Activated T-cell treated with anti-CD3 and anti-CD28 coated beads for 1 hour (primary cell): Measurements from ENCODE around the gene DGCR6L.
"Not testable (repeated sequence)": the region's sequence is repeated elsewhere in the genome, so short reads cannot be mapped to it uniquely, and the experiment has no call there.

Experiments used
- DNase-seq: peaks from one replicate; pipeline ENCODE4 v3.0.0-alpha.2; 2020; ENCODE audit warnings: low read depth

Gene DGCR6L

DNA sequence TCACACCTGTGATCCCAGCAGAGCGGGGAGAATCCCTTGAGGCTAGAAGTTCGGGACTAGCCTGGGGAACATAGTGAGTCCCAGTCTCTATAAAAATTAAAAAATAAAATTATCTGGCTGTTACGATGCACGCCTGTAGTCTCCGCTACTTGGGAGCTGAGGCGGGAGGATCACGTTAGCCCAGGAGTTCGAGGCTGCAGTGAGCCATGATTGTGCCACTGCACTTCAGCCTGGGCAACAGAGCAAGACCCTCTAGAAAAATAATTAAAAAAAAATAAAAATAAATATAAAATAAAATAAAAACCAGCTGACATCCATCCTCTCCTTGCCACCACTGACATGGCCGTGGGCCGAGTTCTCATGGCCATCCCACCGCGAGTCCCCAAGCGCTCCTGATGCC lies 44.0 kb downstream of the DGCR6L start:
- DNase-seq, result no peak

DNA sequence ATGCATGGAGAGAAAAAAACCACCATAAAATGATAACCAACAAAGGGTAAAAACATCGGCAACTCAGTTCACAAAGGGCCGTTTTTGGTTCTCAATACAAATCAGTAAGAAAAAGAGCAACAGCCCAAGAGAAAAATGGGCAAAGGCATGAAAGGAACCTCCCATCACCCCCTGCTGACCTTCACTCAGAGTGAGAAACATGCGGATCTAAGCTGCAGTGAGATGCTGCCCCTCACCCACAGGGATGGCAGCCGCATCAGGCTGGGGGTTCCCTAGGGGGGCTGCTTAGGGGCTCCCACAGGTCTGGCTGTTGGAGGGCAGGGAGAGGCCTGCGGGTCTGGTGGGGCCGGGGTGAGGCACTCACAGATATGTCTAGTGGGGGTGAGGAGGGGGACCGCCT lies 44.5 kb downstream of the DGCR6L start:
- not testable (repeated sequence) for DNase-seq

DNA sequence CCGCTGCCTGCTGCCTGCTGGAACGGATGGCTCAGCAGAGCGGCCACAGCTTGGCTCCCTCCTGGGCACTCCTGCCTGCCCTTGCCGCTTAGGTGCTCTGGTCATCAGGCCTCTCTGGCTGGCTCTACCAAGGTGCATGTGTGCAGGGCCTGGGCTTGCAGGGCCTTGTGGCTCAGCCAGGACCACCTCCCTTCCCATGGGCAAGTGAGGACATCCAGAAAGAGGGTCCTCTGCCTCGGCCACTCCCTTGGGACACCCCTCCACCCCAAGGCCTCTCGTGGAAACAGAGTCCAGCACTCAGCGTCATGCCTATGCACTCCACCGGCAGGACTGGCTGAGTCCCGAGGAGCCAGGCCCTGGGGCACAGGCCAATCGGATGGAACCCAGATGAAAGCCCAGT lies 45.5 kb downstream of the DGCR6L start:
- not testable (repeated sequence) for DNase-seq

DNA sequence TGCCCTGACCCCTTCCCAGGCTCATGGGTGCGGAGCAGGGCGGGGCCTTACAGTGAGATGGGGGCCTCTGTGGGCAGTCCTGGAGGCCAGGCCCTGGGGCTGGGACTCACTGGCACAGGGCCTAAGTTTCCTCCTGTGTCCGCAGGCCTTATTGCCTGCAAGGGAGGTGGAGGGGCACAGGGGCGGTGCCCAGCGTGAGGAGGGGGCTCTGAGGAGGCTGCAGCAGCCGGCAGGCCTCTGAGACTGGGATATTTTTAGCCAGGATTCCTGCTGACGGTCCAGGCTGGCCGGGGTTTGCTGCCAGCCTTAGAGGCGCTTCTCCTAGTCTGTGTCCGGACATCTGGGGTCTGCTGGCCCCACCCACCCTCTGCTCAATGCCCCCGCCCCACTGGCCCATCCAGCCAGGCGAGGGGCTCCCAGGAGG lies 46.1 kb downstream of the DGCR6L start:
- no peak for DNase-seq

DNA sequence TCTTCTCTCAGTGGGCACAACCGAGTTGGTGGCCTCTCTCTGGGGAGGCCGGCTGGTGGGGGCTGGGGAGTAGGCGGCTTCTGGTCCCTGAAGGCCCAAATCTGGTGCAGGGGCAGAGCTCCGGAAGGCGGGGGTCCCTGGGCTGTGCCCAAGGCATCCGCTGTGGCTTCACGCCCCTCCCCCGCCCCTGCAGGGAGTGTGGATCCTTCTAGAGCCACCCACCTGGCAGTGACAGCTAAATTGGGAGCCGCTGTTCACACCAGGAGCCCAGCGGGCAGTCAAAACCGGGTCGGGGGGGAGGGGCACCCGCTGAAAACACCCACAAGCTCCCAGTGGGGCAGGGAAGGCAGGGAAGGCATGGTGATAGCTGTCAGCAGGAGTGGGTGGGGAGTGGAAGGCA lies 47.2 kb downstream of the DGCR6L start:
- DNase-seq, result no peak

DNA sequence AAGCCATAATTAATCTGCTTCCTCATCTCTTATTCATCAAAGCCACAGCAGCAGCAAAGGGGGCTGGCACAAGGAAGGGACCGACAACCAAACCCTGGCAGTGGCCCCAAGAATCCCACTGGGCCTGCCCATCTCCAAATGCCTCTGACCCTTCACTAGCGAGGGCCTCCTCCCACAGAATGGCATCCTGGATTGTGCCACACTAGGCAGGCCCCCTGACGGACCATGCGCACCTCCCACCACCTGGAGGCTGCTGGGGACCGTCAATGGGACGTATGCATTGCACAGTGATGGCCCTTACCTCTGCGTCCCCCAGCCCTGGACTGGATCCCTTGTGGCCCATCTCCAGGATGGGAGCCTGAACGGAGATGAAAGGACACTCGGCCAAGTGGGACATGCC lies 47.7 kb downstream of the DGCR6L start:
- DNase-seq, result no peak

DNA sequence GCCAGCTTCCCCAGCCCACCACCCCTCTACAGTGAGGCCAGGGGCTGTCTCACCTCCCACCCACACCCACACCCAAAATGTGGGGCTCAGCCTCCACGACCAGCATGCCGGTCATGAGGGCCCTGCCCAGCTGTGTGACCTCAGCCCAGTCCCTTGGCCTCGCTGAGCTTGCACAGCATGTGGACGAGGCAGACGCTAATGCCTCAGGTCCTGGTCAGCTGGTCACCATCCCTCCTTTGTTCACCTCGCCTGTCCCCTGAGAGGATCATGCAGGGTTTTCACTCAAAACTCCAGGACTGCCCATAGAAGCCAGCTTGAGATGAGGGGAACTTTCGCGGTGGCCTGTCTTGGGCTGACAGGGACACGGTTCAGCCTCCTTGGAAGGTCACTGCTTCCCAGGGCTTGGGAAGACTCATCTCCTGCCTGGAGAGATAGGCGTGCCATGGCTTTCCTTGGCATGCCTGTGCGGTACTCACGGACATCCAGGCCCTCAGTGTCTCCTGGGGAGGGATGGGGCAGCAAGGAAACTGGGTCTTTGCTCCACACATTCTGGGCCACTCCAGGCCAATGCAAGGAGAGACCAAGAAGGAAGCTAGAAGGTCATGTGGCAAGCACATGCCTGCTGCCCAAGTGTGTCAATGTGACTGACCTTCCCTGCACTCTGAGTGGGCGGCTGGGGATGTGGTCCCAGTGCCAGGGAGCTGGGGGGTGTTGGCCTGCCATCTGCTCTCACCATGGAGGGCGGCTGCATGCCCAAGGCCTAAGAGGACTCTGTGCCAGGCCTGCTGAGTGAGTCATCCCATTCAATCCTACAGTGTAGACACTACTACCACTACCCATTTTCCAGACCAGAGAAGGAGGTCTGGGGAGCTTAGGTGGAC lies 48.5 kb downstream of the DGCR6L start:
- DNase-seq, result no peak

DNA sequence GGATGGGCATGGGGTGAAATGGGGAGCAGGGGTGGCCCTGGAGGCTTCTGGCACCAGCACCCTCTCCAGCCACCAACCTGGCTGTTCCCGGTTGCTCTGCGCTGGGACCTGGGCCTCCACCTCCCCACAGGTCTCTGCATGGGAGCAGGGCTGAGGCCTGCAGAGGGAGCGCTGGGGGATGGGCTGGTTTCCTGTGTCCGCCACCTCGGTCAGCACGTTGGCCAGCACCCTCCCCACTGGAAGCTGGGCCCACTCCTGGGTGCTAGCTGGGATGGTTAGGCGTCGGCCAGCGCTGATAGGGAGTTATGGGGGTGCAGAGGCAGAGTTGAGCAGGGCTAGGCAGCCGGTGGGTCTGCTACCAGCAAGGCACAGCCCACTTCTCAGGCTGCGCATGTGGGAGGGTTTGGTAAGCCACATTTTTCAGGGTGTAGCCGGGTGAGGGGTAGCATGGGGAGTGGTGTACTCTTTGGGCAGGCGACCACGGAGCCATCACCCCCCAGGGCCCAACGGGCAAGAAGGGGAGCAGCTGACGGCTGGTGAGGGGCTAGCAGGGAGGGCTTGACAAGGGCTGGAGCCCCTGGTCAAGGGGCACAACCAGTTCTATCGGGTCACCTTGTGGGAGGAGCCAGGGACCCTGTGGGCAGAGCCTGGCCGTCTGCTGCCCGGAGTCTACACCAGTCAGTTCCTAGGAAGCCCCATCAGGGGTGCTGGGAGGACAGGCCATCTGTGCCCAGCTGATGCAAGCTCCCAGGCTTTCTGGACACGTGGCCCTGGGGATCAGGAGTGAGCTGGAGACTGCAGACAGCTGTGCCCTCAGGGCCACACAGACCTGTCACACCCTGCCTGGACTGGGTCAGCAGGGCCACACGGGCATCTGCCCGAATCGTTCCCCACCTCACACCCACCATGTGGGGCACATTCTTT lies 49.4 kb downstream of the DGCR6L start:
- not testable (repeated sequence) for DNase-seq

DNA sequence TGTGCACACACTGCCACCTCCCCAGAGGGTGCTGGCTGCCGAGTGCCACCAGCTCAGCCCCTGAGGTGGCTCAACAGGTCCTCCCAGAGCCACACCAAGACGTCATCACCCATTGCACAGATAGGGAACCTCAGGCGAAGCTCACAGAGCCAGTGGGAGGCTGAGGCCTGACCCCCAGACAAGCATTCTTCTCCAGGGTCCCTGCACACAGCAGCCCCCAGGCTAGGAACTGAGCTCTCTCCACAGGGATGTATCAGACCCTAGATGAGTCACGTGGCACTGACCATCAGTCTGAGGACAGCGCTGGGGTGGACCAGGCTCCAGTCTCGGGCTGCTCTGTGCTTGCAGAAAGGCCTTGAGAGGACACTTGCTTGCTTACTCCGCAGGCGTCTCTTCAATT lies 50.2 kb downstream of the DGCR6L start:
- not testable (repeated sequence) for DNase-seq

DNA sequence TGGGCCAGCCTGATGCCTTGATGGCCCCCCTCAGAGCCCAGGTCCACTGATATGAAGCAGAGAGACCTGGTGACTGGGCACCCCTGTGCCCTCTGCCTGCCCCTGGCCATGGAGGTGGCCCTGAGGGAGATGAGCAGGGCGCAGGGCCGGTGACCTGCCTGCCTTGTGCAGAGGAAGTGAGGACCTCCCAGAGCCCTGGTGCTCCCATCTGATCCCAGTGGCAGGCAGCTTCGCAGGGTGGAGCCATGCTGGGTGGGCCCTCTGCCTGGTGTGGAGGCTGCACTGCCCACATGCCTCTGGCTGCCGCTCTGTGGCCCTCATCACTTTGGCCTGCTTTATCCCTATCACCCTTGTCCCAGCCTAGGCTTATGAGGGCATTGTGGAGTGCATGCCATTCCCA lies 50.7 kb downstream of the DGCR6L start:
- not testable (repeated sequence) for DNase-seq

DNA sequence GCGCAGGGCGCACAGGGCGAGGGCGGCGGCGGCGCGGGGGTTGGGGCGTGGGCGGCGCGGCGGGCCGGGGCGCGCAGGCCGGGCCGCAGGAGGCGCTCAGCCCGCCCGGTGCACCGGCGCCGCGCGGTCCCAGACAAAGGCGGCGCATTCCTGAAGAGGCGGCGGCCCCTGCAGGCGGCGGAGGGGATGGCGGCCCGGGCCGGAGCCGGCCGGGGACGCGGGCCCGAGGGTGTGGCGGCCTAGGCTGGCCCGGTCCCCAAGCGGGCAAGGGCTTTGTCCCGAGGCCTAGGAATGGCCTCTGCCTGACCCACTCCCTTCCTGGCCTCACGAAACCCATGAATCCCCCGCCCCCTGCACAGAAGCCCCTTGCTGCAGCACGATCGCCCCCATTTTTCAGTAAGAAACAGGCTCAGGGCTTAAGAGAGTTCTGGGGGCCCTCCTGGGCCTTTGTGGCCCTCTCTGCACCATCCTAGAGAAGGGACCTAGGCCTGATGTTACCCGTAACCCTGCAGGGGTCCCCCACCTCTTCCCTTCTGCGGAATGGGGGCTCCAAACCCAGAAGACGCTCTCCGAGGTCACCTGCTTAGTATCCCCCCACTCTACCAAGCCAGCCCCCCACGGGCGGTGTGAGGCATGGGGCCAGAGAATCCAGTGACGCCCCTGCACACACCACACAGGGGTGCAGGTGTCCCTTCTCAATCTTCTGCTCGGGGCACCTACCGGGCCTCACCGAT lies 51.4 kb downstream of the DGCR6L start, which contains the start of gene RTN4R:
TSS of gene RTN4R (minus strand) at position 40 of the 734 bp plus-strand sequence. CDS start 226 bp downstream, outside the sequence.
- DNase-seq, result peak; percentile 43

DNA sequence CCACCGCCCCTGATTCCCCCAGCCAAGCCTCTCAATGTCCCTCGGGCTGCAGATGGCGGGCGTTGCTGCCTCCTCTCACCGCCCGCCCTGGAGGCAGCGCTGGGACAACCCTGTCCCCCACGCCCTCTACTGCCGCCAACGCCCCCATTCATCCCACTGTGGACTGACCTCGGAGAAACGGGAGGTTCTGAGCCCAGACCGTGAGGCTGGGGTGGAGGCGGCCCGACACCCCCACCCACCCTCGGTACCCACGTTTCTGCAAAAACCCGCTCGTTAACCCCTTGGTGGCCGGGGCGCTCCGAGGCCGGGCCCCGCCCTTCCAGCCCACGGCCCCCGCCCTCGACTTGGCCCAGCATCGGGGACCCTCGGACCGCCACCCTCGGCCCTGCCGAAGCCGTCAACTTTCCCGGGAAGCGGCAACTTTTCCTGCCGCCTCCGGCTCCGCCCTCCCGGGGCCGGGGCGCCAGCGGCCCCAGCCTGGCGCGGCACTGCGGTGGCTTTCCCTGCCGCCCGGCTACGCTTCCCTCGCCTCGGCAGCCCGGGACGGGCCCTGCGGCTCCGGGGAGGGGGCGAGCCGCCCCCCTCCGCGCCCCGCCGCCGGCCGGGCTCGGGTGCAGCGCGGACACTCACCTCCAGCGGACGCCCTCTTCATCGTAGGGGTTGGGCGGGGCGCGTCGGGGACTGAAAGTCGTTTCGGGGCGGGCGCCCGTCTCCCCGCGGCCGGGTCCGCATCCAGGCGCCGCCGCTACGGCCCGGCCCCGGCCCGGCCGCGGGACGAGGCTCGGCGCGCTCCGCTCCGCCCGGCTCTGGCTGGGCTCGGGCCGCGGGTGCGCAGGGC lies 52.2 kb downstream of the DGCR6L start:
- DNase-seq, result no peak

DNA sequence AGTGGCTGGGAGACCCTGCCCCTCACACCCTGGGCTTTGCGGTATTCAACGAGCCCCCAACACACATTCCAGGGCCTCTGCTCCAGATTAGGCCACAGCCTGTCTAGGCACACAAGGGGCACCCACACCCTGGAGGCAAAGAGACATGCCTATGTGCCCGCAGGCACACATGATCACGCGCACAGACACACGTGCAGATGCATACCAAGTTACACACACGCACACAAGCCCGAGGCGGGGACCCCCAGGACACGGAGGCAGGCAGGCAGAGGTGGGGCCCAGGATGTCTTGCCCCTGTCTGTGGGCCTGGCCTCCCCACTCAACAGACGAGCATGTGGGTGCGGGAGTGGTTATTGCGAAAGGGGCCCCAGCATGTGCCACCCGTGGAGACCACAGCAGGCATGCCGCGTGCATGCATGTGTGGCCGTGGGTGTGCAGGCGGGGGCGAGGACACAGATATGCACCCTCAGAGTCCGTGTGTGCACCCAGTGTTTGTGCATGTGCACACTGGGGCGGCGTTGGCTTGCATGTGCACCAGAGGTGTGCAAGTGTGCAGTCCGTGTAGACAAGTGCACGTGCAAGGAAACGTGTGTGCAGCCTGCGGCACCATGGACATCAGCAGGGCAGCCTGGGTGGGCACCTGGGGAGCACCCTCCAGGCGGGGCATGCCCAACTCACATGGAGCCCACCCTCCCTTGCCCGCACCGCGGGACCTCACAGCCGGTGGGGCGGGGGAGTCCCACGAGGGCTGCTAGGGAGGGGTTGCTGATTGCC lies 53.0 kb downstream of the DGCR6L start:
- not testable (repeated sequence) for DNase-seq

DNA sequence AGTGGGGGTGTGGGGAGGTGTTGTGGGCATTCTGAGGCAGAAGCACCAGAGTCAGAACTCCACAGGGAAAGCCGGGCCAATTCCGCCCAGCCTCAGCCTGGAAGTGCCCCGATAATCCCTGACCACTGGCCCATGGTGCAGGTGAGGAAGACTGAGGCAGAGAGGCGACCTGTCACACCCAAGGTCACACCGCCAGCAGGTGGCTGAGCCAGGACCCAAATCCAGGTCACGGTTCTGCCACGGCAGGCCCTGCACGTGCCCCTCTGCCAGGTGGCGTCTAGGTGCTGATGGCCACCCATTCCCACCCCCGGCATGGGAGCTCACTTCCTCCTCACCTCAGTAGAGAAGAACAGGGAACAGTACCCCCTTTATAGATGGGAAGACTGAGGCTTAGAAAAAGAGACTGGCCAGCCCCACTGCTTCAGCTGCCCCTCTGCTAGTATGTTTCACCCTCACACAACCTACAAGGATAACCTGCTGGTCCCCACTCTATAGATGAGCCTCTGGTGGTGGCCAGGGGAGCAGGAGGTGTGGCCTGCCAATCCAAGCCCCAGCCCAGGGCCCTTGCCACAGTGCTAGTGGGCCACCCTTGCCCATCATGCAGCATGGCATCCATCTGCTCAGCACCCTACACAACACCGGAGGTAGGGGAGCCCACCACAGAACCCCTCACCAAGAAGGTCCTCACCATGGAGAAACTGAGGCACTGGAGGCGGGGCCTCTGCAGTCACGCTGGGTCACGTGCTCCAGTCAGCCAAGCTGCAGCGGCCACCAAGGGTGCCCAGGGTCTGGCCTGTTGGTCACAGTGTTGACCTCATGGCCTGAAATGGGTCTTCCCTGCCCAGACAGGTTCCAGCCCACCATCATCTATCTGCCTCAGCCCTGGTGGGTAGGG lies 53.8 kb downstream of the DGCR6L start:
- DNase-seq, result not testable (repeated sequence)

DNA sequence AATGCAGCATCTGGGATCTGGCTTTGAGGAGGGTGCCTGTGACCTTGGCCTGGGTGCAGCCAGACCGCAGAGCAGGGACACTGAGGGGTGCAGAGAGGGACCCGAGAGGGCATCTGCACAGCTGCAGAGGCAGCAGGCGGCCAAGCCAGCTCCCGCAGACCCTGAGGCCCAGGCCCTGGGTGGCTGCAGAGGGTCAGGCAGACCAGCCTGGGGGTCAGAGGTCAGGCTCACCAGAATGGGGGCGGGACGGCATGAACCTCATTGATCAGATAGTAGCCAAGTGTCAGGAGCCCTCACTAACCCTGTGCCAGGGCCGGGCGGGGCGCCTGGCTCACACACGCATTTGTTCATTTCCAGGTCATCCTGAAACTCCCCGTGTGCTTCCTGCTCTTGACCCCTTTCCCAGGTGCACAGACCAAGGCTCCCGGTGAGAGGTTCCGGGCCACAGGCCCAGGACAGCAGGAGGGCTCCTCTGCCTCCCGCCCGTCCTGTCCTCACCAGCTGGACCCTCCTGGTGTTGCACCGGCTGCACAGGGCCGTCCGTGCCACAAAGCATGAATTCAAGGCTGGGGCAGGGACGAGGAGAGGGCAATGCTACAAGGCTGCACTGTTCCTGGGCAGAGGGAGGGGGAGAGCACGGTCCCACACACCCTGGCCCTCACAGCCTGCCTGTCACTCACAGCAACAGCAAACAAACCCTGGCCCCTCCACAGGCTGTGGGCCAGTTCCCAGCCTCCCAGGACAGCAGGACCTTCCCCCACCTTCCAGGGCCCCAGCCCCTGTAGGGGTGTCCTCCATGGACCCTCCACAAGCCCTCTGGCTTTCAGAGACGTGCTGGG lies 55.0 kb downstream of the DGCR6L start:
- no peak for DNase-seq
